Endodermal cell (in vitro differentiated cells): ENCODE data around the gene NFAT5. TPM values are rescaled to one million over a fixed set of nuclear protein-coding genes. Genes with fewer than 3 reads are reported as not detected.

ENCODE experiments used
- DNase-seq: peaks from one replicate; pipeline ENCODE4 v3.0.0-alpha.2; 2017
- H3K27ac ChIP-seq: 2 replicates; pipeline ENCODE4 v1.5.1; 2013; ENCODE audit warnings: mild to moderate bottlenecking, low read depth, low read length, moderate library complexity
- H3K27me3 ChIP-seq: 2 replicates; pipeline ENCODE4 v1.6.1; 2013; ENCODE audit warnings: mild to moderate bottlenecking, low read length, moderate library complexity; ENCODE audit not compliant: insufficient read depth, control insufficient read depth, poor library complexity, severe bottlenecking
- H3K36me3 ChIP-seq: 2 replicates; pipeline ENCODE4 v1.7.0; 2013; ENCODE audit warnings: mild to moderate bottlenecking, low read length, moderate library complexity; ENCODE audit not compliant: control insufficient read depth, insufficient read depth
- H3K4me1 ChIP-seq: one replicate; pipeline ENCODE4 v1.7.0; 2013; ENCODE audit warnings: low read length; ENCODE audit not compliant: control insufficient read depth, insufficient read depth
- H3K4me3 ChIP-seq: 2 replicates; pipeline ENCODE4 v1.5.1; 2013; ENCODE audit warnings: mild to moderate bottlenecking, low read length, moderate library complexity
- H3K9ac ChIP-seq: 2 replicates; pipeline ENCODE4 v1.6.1; 2013; ENCODE audit warnings: mild to moderate bottlenecking, low read length, moderate library complexity; ENCODE audit not compliant: poor library complexity, severe bottlenecking; ENCODE audit errors: extremely low read depth
- H3K9me3 ChIP-seq: 2 replicates; pipeline ENCODE4 v1.6.1; 2013; ENCODE audit warnings: mild to moderate bottlenecking, low read length, moderate library complexity; ENCODE audit not compliant: control insufficient read depth
- H3K27ac Mint-ChIP-seq: 2 replicates; pipeline ENCODE4 v1.8.0; 2020; ENCODE audit warnings: mixed read lengths
- H3K27me3 Mint-ChIP-seq: 2 replicates; pipeline ENCODE4 v1.8.0; 2021; ENCODE audit warnings: mild to moderate bottlenecking, mixed read lengths; ENCODE audit not compliant: insufficient read depth
- H3K36me3 Mint-ChIP-seq: 2 replicates; pipeline ENCODE4 v1.8.0; 2020; ENCODE audit warnings: low read depth, mixed read lengths
- H3K4me1 Mint-ChIP-seq: 2 replicates; pipeline ENCODE4 v1.8.0; 2020; ENCODE audit warnings: mixed read lengths
- H3K4me3 Mint-ChIP-seq: 2 replicates; pipeline ENCODE4 v1.8.0; 2020; ENCODE audit warnings: mild to moderate bottlenecking, moderate library complexity, mixed read lengths
- H3K9me3 Mint-ChIP-seq: 2 replicates; pipeline ENCODE4 v1.8.0; 2020; ENCODE audit warnings: mild to moderate bottlenecking, mixed read lengths
- CTCF ChIP-seq: fragments of 200-600 bp; sonication (generic); conservative IDR thresholded peaks from 2 replicates; pipeline ENCODE4 v1.5.0; 2021; ENCODE audit warnings: antibody characterized with exemption, mild to moderate bottlenecking
- WGBS, 2 experiments: methylation state at CpG; one replicate each; pipeline versions ENCODE4 v1.1.5 to v1.1.7; 2013; ENCODE audit warnings: missing lambda C conversion rate in 2 of 2, mixed read lengths in 1 of 2; ENCODE audit not compliant: insufficient coverage in 1 of 2, insufficient read length in 1 of 2; 5-methylcytosine and 5-hydroxymethylcytosine counted together
- total RNA-seq, 2 donors: library from RNA; stranded (reverse); fragmentation: NEBNext Ultra II Directional in 1 of 2; extraction: Animal tissue kit (Norgen Biotek cat#: 25700) in 1 of 2; gene quantifications; 2 replicates in 1 of 2; 3 replicates in 1 of 2; pipeline ENCODE4 v1.2.1, GENCODE V29; 2021

NFAT5 gene
- total RNA-seq, 2 donors from 2014 or later: 38.8 to 40.3 TPM

DNA sequence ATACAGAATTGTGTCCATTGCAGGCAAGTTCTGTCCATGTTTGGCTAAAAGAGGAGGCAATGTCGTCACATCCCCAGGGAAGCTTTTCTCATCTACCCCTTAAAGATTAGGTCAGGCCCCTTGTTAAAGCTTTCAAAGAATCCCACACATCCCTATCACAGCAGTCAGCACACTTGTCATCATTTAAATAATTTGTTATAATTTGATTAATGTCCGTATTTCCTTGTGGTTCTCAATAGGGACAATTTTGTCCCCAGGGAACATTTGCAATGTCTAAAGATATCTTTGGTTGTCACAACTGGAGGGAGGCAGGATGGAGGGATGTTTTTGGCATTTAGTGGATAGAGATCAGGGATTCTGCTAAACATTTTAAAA is 28.1 kb upstream of the NFAT5 start:
- H3K9me3 ChIP-seq: no peaks in the 10 kb centered on the region
- Mint-ChIP-seq H3K27ac (no peak overlapping the region), H3K9me3 (no peaks in the 10 kb centered on the region), H3K36me3 (no peaks in the 10 kb centered on the region), H3K27me3 (no peaks in the 10 kb centered on the region), H3K4me3 (no peak overlapping the region), H3K4me1 (peaks cover 24% of the 10 kb centered on the region)
- H3K27me3 ChIP-seq: no peaks in the 10 kb centered on the region
- H3K4me1 ChIP-seq: peaks cover 8% of the 10 kb centered on the region
- TF ChIP-seq CTCF: no peak
- WGBS, 2 experiments: 74 to 100% methylated on average over 1 to 2 of the region's 2 CpGs
- H3K4me3 ChIP-seq: no peak overlapping the region
- H3K27ac ChIP-seq: no peak overlapping the region
- no peak overlapping the region for H3K9ac ChIP-seq
- DNase-seq: no peak
- no peaks in the 10 kb centered on the region for H3K36me3 ChIP-seq

DNA sequence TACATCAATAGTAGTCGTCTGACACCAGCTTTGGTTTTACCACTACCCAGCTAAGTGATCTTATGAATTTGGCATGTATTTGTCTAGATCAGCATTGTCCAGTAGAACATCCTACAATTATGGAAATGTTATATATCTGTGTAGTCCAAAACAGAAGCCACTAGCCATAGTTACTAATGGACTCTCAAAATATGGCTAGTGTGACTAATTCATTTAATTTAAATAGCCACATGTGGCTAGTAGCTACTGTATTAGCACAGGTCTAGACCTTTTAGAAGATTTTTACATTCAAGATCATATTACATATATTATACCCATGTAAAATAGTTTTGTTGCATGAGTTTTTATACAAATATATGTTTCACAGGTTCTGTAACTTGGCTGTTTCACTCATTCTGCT is 27.0 kb upstream of the NFAT5 start:
- 100% methylated on average over 1 of the region's 1 CpG; no CpG with 5 or more reads in 1 of the 2 experiments for whole genome bisulfite sequencing, 2 experiments
- H3K4me1 ChIP-seq: peaks cover 8% of the 10 kb centered on the region
- no peak for TF ChIP-seq CTCF
- no peak overlapping the region for H3K4me3 ChIP-seq
- no peak overlapping the region for H3K27ac Mint-ChIP-seq
- H3K27me3 Mint-ChIP-seq: no peaks in the 10 kb centered on the region
- peaks cover 20% of the 10 kb centered on the region for H3K4me1 Mint-ChIP-seq
- H3K9ac ChIP-seq: no peak overlapping the region
- H3K36me3 Mint-ChIP-seq: no peaks in the 10 kb centered on the region
- no peak for DNase-seq
- H3K9me3 ChIP-seq: no peaks in the 10 kb centered on the region
- H3K9me3 Mint-ChIP-seq: no peaks in the 10 kb centered on the region
- H3K36me3 ChIP-seq: no peaks in the 10 kb centered on the region
- no peaks in the 10 kb centered on the region for H3K27me3 ChIP-seq
- H3K27ac ChIP-seq: no peak overlapping the region
- H3K4me3 Mint-ChIP-seq: no peak overlapping the region

DNA sequence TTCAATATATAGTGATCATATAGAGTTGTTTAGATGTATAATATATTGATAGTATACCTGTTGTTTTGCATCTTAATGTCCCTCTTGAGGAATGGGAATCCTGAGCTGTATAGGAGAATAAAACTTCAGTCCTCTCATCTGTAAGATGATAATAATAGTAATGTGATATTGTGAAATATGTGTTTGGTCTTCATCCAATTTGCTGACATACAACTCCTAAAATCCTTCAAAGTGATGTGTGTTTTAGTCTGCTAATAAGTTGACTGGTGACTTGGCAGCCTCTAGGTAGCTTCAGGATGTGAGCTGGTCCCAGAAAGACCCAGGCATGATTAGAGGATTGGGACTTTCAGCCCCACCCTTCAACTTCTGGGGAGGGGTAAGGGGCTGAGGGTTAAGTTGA is 22.8 kb upstream of the NFAT5 start:
- Mint-ChIP-seq H3K4me1 (peaks cover 12% of the 10 kb centered on the region), H3K27ac (no peak overlapping the region), H3K27me3 (no peaks in the 10 kb centered on the region), H3K36me3 (no peaks in the 10 kb centered on the region), H3K4me3 (no peak overlapping the region), H3K9me3 (no peaks in the 10 kb centered on the region)
- no peak for TF ChIP-seq CTCF
- H3K27me3 ChIP-seq: no peaks in the 10 kb centered on the region
- DNase-seq: no peak
- H3K4me3 ChIP-seq: no peak overlapping the region
- H3K9ac ChIP-seq: no peak overlapping the region
- H3K4me1 ChIP-seq: peaks cover 8% of the 10 kb centered on the region
- no peaks in the 10 kb centered on the region for H3K9me3 ChIP-seq
- no peak overlapping the region for H3K27ac ChIP-seq
- H3K36me3 ChIP-seq: no peaks in the 10 kb centered on the region
